Measurements from ENCODE around the gene KCNH2.
A peak's percentile ranks its signal among the peaks of the same experiment; 100 is the strongest.
"Not testable (repeated sequence)": the region's sequence is repeated elsewhere in the genome, so short reads cannot be mapped to it uniquely, and the experiment has no call there.

KCNH2 gene

GRCh38 chr7:151016505-151016904 lies 38.4 kb upstream of the KCNH2 start:
- Mint-ChIP-seq H3K9me3 (no peaks in the 10 kb centered on the region), H3K36me3 (no peaks in the 10 kb centered on the region), H3K4me1 (peaks cover 67% of the 10 kb centered on the region), H3K27me3 (no peaks in the 10 kb centered on the region), H3K27ac (peak overlapping the region; percentile 46), H3K4me3 (no peak overlapping the region)

- peaks cover 72% of the 10 kb centered on the region for H3K4me1 Mint-ChIP-seq
- no peaks in the 10 kb centered on the region for H3K9me3 Mint-ChIP-seq
- H3K27ac Mint-ChIP-seq, result no peak overlapping the region
- H3K36me3 Mint-ChIP-seq, result no peaks in the 10 kb centered on the region
- no peak overlapping the region for H3K4me3 Mint-ChIP-seq
- H3K27me3 Mint-ChIP-seq, result no peaks in the 10 kb centered on the region
These were observed 37.8 kb upstream of the KCNH2 start for GRCh38 chr7:151015967-151016366.

- no peaks in the 10 kb centered on the region for H3K9me3 Mint-ChIP-seq
- H3K27ac Mint-ChIP-seq, result peak overlapping the region; percentile 82
- no peaks in the 10 kb centered on the region for H3K36me3 Mint-ChIP-seq
- peaks cover 82% of the 10 kb centered on the region for H3K4me1 Mint-ChIP-seq
- no peaks in the 10 kb centered on the region for H3K27me3 Mint-ChIP-seq
- H3K4me3 Mint-ChIP-seq, result peak overlapping the region; percentile 93
These were observed 36.8 kb upstream of the KCNH2 start for GRCh38 chr7:151014950-151015349.

- Mint-ChIP-seq H3K27me3 (no peaks in the 10 kb centered on the region), H3K4me3 (peak overlapping the region; percentile 93), H3K9me3 (no peaks in the 10 kb centered on the region), H3K27ac (peak overlapping the region; percentile 98), H3K4me1 (peaks cover 80% of the 10 kb centered on the region), H3K36me3 (no peaks in the 10 kb centered on the region)
These were observed 35.8 kb upstream of the KCNH2 start for GRCh38 chr7:151013733-151014497.

- Mint-ChIP-seq H3K36me3 (no peaks in the 10 kb centered on the region), H3K27me3 (no peaks in the 10 kb centered on the region), H3K4me3 (peak overlapping the region; percentile 93), H3K9me3 (no peaks in the 10 kb centered on the region), H3K27ac (peak overlapping the region; percentile 98), H3K4me1 (peaks cover 82% of the 10 kb centered on the region)
These were observed 35.2 kb upstream of the KCNH2 start for GRCh38 chr7:151013356-151013732.

DNA sequence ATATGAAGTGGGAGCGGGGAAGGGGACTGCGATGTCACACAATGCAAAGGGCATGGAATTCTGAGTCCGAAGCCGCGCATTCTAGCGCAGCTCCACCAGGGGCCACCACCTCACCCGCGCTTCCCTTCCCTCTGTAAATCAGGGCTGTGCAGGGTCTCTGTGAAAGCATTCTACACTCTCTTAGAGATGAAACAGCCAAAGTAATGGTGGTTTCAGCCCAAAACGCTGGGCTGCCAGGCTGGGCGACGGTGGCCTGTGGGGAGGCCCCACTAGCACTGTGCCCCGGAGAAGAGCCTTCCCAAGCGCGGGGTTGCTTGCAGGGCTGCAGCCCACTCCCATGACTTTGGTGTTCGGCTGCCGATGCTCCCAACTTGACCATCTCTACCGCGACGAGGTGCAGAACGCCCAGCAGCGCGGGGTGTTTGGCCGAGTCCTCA lies 34.8 kb upstream of the KCNH2 start:
- Mint-ChIP-seq H3K27ac (no peak overlapping the region), H3K36me3 (no peaks in the 10 kb centered on the region), H3K4me1 (peaks cover 82% of the 10 kb centered on the region), H3K9me3 (no peaks in the 10 kb centered on the region), H3K4me3 (peak overlapping the region; percentile 51), H3K27me3 (no peaks in the 10 kb centered on the region)

GRCh38 chr7:151012031-151012692 lies 34.0 kb upstream of the KCNH2 start:
- Mint-ChIP-seq H3K4me1 (peaks cover 82% of the 10 kb centered on the region), H3K27me3 (no peaks in the 10 kb centered on the region), H3K4me3 (peak overlapping the region; percentile 51), H3K36me3 (no peaks in the 10 kb centered on the region), H3K9me3 (no peaks in the 10 kb centered on the region), H3K27ac (peak overlapping the region; percentile 66)

DNA sequence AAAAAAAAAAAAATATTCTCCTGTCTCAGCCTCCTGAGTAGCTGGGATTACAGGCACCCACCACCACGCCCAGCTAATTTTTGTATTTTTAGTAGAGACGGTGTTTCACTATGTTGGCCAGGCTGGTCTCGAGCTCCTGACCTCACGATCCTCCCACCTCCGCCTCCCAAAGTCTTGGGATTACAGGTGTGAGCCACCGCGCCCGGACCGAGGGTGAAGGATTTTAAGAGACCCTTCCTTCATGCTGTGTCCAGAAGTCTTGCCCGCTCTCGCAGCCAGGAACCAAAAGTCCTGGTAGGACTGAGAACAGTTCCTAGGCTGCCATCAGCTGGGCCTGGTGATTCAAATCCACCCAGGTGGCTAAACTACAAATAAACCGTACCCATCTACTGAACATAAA lies 33.5 kb upstream of the KCNH2 start:
- peak overlapping the region; percentile 66 for H3K27ac Mint-ChIP-seq
- not testable (repeated sequence) for H3K36me3 Mint-ChIP-seq, H3K9me3 Mint-ChIP-seq, H3K27me3 Mint-ChIP-seq
- peak overlapping the region; percentile 8 for H3K4me3 Mint-ChIP-seq
- peaks cover 79% of the 10 kb centered on the region for H3K4me1 Mint-ChIP-seq

- Mint-ChIP-seq H3K27me3 (no peaks in the 10 kb centered on the region), H3K27ac (peak overlapping the region; percentile 79), H3K36me3 (no peaks in the 10 kb centered on the region), H3K4me1 (peaks cover 76% of the 10 kb centered on the region), H3K4me3 (peak overlapping the region; percentile 57), H3K9me3 (no peaks in the 10 kb centered on the region)
These were observed 32.9 kb upstream of the KCNH2 start for GRCh38 chr7:151011097-151011409.

GRCh38 chr7:151010307-151011096 lies 32.4 kb upstream of the KCNH2 start:
- Mint-ChIP-seq H3K4me3 (peak overlapping the region; percentile 57), H3K4me1 (peaks cover 74% of the 10 kb centered on the region), H3K27ac (peak overlapping the region; percentile 79), H3K9me3 (no peaks in the 10 kb centered on the region), H3K27me3 (no peaks in the 10 kb centered on the region), H3K36me3 (no peaks in the 10 kb centered on the region)

DNA sequence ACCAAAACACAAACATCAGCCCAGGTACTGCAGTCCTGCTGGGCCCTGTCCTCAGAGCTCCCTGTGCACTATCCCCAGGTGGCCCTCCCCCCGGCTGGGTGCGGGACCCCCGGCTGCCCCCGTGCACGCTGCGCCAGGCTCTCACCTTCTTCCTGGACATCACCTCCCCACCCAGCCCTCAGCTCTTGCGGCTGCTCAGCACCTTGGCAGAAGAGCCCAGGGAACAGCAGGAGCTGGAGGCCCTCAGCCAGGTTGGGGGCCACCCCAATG lies 31.9 kb upstream of the KCNH2 start:
- no peaks in the 10 kb centered on the region for H3K36me3 Mint-ChIP-seq
- H3K27me3 Mint-ChIP-seq, result no peaks in the 10 kb centered on the region
- H3K27ac Mint-ChIP-seq, result no peak overlapping the region
- peaks cover 73% of the 10 kb centered on the region for H3K4me1 Mint-ChIP-seq
- no peak overlapping the region for H3K4me3 Mint-ChIP-seq
- no peaks in the 10 kb centered on the region for H3K9me3 Mint-ChIP-seq

GRCh38 chr7:151009327-151010036 lies 31.4 kb upstream of the KCNH2 start:
- H3K36me3 Mint-ChIP-seq, result peaks cover under 1% of the 10 kb centered on the region
- H3K9me3 Mint-ChIP-seq, result no peaks in the 10 kb centered on the region
- H3K27me3 Mint-ChIP-seq, result no peaks in the 10 kb centered on the region
- H3K4me1 Mint-ChIP-seq, result peaks cover 68% of the 10 kb centered on the region
- H3K27ac Mint-ChIP-seq, result peak overlapping the region; percentile 35
- peak overlapping the region; percentile 11 for H3K4me3 Mint-ChIP-seq

GRCh38 chr7:151008511-151009323 lies 30.6 kb upstream of the KCNH2 start:
- Mint-ChIP-seq H3K9me3 (no peaks in the 10 kb centered on the region), H3K27me3 (no peaks in the 10 kb centered on the region), H3K4me1 (peaks cover 60% of the 10 kb centered on the region), H3K27ac (peak overlapping the region; percentile 47), H3K4me3 (peak overlapping the region; percentile 78), H3K36me3 (peaks cover 2% of the 10 kb centered on the region)

GRCh38 chr7:151008143-151008510 lies 30.0 kb upstream of the KCNH2 start:
- peaks cover 2% of the 10 kb centered on the region for H3K36me3 Mint-ChIP-seq
- peak overlapping the region; percentile 64 for H3K27ac Mint-ChIP-seq
- peaks cover 59% of the 10 kb centered on the region for H3K4me1 Mint-ChIP-seq
- no peaks in the 10 kb centered on the region for H3K27me3 Mint-ChIP-seq
- no peaks in the 10 kb centered on the region for H3K9me3 Mint-ChIP-seq
- peak overlapping the region; percentile 78 for H3K4me3 Mint-ChIP-seq

DNA sequence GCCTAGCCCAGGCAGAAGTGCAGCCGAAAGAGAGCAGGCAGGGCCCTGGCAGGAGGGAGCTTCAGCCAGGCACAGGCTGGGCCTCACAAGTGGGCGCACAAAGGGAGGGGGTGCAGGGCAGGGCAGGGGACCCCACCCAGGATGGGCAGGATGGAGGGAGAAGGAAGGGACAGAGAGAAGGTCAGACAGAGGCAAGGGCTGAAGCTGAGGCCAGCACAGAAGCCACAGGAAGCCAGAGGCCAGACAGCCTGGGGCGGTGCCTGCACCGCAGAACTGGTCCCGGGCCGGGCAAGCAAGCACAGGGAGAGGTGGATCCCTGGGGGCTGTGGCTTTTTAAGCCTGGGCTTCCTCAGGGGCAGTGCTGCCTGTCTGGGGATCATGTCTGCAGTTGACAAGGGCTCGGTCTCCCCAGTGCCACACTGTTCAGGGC lies 29.4 kb upstream of the KCNH2 start:
- Mint-ChIP-seq H3K27me3 (no peaks in the 10 kb centered on the region), H3K36me3 (peaks cover 2% of the 10 kb centered on the region), H3K27ac (peak overlapping the region; percentile 4), H3K4me3 (peak overlapping the region; percentile 78), H3K9me3 (no peaks in the 10 kb centered on the region), H3K4me1 (peaks cover 54% of the 10 kb centered on the region)
